HG02943 (cell line): Measurements from ENCODE around the gene TNPO2.
A peak's percentile ranks its signal among the peaks of the same experiment; 100 is the strongest.
"Not testable (repeated sequence)": the region's sequence is repeated elsewhere in the genome, so short reads cannot be mapped to it uniquely, and the experiment has no call there.

Experiments
- ATAC-seq: cut with Tn5 transposase; IDR thresholded peaks from one replicate; pipeline ENCODE4 v1.9.1; 2021; ENCODE audit warnings: mild to moderate bottlenecking, low read depth, moderate library complexity; ENCODE audit not compliant: unreplicated experiment

The TNPO2 gene

GRCh38 chr19:12737835-12738351 lies 14.2 kb upstream of the TNPO2 start:
- ATAC-seq = no peak

DNA sequence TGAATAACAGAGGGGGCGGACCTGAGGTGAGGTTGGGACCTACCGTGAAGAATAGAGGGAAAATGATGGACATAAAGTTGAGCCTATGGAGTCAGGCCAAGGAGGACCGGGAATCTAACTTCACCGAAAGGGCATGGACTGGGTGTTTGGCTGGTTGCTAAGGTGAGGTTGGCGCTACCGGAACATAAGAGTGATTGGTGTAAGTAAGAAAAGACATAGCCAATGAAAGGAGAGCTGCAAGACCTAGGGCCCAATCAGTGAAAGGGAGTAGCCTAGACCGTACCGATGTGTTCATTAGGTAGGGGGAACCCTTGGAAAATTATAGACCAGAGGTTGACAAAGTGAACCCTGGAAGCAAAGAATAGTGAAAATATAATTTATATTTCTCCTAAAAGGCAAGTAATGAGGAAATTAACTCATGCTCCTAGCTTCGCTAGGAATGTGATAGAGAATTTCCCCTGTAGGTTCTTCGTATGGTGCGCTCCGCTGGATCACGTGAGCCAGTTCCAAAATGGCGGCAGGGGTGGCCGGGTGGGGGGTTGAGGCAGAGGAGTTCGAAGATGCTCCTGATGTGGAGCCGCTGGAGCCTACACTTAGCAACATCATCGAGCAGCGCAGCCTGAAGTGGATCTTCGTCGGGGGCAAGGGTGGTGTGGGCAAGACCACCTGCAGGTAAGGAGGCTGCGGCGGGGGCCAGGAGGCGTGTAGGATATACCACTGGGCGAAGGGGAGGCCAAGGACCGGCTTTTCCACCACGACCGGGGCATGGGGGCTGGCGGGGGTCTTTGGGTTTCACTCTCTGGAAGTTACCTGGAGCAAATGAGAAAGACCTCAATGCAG lies 13.5 kb upstream of the TNPO2 start, which contains the start of gene GET3:
GET3 (plus strand) TSS at position 503 of the 840 bp plus-strand sequence; CDS start at position 512, 9 bp downstream.
- ATAC-seq = peak; percentile 50

- no peak for ATAC-seq
Observed at GRCh38 chr19:12733369-12734214, 9.9 kb upstream of the TNPO2 start.

DNA sequence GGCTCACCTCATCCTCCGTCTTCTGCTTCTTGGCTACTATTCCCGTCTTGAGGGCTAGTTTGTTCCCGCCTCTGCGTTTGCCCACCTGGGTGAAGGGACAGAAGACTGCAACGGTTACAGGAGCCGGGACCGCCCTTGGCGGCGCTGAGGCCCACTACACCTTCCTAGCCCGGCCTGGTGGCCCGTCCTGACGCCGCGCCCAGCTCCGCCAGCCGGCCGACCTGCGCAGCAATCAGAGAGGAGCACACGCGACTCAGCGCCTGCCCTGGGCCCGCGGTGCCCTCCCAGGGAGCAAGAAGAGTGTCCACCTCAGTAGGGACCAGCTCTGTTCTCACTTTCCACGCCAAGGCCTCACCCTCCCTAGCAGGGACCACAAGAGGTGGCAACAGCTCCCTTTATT lies 7.6 kb upstream of the TNPO2 start:
- ATAC-seq = no peak

DNA sequence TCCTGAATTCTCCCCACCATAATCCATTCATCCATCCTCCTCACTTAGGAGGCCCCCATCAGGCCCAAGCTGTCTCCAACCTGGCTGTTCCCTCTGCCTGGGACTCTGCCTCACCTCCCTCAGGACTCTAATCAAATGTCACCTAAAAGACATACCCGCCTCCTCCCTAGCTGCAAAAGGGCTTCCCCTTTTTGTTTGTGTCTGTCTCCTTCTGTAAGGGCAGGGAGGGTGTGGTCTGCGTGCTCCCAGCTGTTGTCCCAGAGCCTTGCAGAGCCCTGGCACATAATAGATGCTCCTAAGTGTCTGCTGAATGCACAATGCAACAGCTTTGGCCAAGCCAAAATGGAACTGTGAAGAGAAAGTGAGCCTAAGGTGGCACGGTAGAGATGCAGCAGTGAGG lies 6.3 kb upstream of the TNPO2 start:
- no peak for ATAC-seq

- ATAC-seq = no peak
Observed at GRCh38 chr19:12727745-12728433, 4.2 kb upstream of the TNPO2 start.

DNA sequence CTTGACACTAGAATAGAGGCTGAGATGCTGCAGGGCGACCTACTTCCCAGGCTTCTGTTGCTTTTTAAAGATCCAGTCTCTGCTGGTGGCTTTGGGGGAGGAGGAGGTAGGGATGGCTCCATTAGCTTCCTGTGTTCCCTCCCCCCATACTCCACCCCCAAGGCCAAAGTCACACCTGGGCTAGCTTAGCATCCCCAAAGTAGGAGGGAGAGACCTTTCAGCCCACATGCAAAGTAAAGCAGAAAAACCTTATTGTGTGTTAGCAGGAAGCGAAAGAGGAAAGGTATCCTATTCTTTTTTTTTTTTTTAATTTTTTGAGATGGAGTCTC lies 3.2 kb upstream of the TNPO2 start:
- no peak for ATAC-seq

GRCh38 chr19:12725612-12726011 lies 1.9 kb upstream of the TNPO2 start:
- ATAC-seq = not testable (repeated sequence)

DNA sequence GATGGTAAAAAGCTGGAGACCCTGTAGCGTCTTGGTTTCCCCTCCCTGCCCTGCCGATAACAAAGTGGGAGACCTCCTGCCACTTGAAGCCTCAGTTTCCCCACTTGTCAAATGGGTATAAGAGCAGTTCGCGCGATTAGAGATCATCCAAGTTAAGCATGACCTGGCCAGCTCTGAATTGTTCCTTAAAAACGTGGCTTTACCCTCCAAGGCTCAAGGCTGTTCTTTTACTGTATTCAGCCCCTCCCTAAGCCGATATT lies 421 bp downstream of the TNPO2 start:
- no peak for ATAC-seq

- peak; percentile 85 for ATAC-seq
Observed at GRCh38 chr19:12722566-12723380, 959 bp downstream of the TNPO2 start.

DNA sequence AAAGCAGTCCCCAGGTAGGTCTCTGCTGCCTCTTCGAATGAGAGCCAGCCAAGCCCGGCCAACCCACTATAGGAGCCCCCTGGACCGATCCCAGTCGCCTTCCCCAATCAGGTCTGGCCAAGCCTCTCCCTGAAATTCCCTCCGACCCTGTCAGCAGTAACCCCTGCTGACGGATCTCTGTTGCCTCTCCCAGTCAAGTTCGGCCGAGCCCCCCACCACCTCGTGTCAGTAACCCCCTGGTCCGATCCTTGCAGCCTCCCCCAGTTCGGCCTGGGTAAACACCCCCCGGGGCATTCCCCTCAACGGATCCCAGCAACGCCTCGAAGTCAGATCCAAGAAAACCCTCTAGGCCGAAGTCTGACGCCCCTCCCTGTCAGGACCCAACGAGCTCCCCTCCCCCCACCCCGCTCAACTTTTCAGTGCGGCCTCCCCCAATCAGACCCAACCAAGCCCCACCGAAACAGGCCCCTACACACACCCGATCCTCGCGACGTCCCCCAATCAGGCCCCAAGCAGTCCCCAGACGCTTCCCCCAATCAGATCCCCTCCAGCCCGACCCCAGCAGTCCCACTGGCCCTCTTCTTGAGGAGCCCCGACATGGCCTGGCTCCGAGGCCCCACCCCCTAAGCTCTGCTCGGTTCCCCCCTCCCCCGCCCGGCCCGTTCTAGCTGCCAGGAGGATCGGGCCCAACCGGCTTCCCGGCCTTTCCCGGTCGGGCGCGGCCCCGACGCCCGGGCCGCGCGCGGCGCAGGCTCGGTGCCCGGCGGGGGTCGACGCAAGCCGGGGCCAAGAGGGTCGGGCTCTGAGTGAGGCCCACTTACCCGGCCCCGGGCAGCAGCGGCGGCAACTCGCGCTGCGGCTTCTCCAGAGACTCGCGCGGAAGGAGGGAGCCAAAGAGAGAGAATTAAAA lies 1.8 kb downstream of the TNPO2 start:
- ATAC-seq = peak; percentile 17

GRCh38 chr19:12720851-12721655 lies 2.7 kb downstream of the TNPO2 start:
- no peak for ATAC-seq

GRCh38 chr19:12720296-12720695 lies 3.4 kb downstream of the TNPO2 start:
- no peak for ATAC-seq

GRCh38 chr19:12715929-12716328 lies 7.8 kb downstream of the TNPO2 start:
- ATAC-seq = no peak

GRCh38 chr19:12715102-12715501 lies 8.6 kb downstream of the TNPO2 start:
- ATAC-seq = no peak

DNA sequence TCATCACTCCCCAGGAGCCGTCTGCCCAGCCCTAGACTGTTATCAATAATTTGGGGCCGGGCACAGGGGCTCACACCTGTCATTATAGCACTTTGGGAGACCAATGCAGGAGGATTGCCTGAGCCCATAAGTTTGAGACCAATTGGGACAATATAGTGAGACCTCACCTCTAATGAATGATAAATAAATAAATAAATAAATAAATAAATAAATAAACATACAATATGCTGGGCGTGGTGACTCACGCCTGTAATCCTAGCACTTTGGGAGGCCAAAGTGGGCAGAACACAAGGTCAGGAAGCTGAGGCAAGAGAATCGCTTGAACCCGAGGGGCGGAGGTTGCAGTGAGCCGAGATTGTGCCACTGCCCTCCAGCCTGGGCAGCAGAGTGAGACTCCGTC lies 10.4 kb downstream of the TNPO2 start:
- ATAC-seq = not testable (repeated sequence)

DNA sequence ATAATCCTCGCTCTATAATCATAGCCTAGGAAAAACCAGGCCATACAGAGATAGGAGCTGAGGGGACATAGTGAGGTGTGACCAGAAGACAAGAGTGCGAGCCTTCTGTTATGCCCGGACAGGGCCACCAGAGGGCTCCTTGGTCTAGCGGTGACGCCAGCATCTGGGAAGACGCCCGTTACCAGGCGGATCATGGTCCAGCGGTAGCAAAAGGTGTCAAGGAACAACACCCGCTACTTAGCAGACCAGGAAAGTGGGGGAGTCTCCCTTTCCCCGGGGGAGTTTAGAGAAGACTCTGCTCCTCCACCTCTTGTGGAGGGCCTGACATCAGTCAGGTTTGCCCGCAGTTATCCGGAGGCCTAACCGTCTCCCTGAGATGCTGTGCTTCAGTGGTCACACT lies 11.7 kb downstream of the TNPO2 start:
- not testable (repeated sequence) for ATAC-seq

- ATAC-seq = no peak
Observed at GRCh38 chr19:12711187-12711586, 12.5 kb downstream of the TNPO2 start.
